GM12865 (cell line): ENCODE data around the gene KIT.
A peak's percentile ranks its signal among the peaks of the same experiment; 100 is the strongest.

ENCODE experiments used
- DNase-seq: peaks from one replicate; pipeline ENCODE4 v3.0.0; 2010; ENCODE audit warnings: low read depth
- H3K4me3 ChIP-seq: 2 replicates; pipeline ENCODE4 v1.5.1; 2011; ENCODE audit warnings: mild to moderate bottlenecking, low read depth, low read length, control low read depth
- CTCF ChIP-seq: IDR thresholded peaks from 2 replicates; pipeline ENCODE4 v1.5.1; 2011; ENCODE audit warnings: low read length, control low read depth, low read depth, inconsistent platforms; ENCODE audit not compliant: insufficient read depth; ENCODE audit errors: missing control alignments

The KIT gene

GRCh38 chr4:54651050-54651449, 6.7 kb upstream of the KIT start:
- no peak for DNase-seq
- H3K4me3 ChIP-seq, result no peak overlapping the region
- TF ChIP-seq CTCF, result no peak

- TF ChIP-seq CTCF, result no peak
- no peak for DNase-seq
- H3K4me3 ChIP-seq, result no peak overlapping the region
Observed at GRCh38 chr4:54654753-54655152, 3.0 kb upstream of the KIT start.

- H3K4me3 ChIP-seq, result no peak overlapping the region
- no peak for TF ChIP-seq CTCF
- no peak for DNase-seq
Observed at GRCh38 chr4:54657185-54657550, 589 bp upstream of the KIT start.

GRCh38 chr4:54658252-54659093, 716 bp downstream of the KIT start:
- DNase-seq, result peak; percentile 36
- H3K4me3 ChIP-seq, result peak overlapping the region; percentile 40
- peak; percentile 8 for TF ChIP-seq CTCF

- TF ChIP-seq CTCF, result no peak
- DNase-seq, result no peak
- H3K4me3 ChIP-seq, result peak overlapping the region; percentile 40
Observed at GRCh38 chr4:54659313-54659712, 1.6 kb downstream of the KIT start.

GRCh38 chr4:54659749-54660535, 2.2 kb downstream of the KIT start:
- H3K4me3 ChIP-seq, result no peak overlapping the region
- no peak for DNase-seq
- TF ChIP-seq CTCF, result no peak

GRCh38 chr4:54660591-54660990, 2.8 kb downstream of the KIT start:
- TF ChIP-seq CTCF, result no peak
- DNase-seq, result no peak
- H3K4me3 ChIP-seq, result no peak overlapping the region
